Loucy (cell line): Measurements from ENCODE around the gene PREX1.

Experiments
- H2AFZ ChIP-seq: fragments of 200-600 bp; sonication (generic); 2 replicates; pipeline ENCODE4 v1.6.0; 2016; ENCODE audit warnings: antibody characterized with exemption, mild to moderate bottlenecking, low read length, moderate library complexity
- H3F3A ChIP-seq: fragments of 200-600 bp; 2 replicates; pipeline ENCODE4 v1.6.0; 2016; ENCODE audit warnings: antibody characterized with exemption, low read depth, mild to moderate bottlenecking
- H3K27me3 ChIP-seq: fragments of 200-600 bp; sonication (generic); 2 replicates; pipeline ENCODE4 v1.6.1; 2014; ENCODE audit warnings: low read length, mild to moderate bottlenecking; ENCODE audit not compliant: insufficient read depth, poor library complexity, severe bottlenecking
- H3K36me3 ChIP-seq: fragments of 200-600 bp; sonication (generic); 2 replicates; pipeline ENCODE4 v1.6.1; 2016; ENCODE audit warnings: low read length; ENCODE audit not compliant: insufficient read depth
- H3K4me1 ChIP-seq: fragments of 200-600 bp; sonication (generic); 2 replicates; pipeline ENCODE4 v1.5.1; 2014; ENCODE audit warnings: low read length, mild to moderate bottlenecking; ENCODE audit not compliant: insufficient read depth, poor library complexity, severe bottlenecking
- H3K4me2 ChIP-seq: fragments of 200-600 bp; sonication (generic); 2 replicates; pipeline ENCODE4 v1.6.0; 2014; ENCODE audit warnings: antibody characterized with exemption, low read length, low read depth, mild to moderate bottlenecking; ENCODE audit not compliant: poor library complexity, severe bottlenecking
- H3K4me3 ChIP-seq: fragments of 200-600 bp; sonication (generic); 2 replicates; pipeline ENCODE4 v1.5.1; 2014; ENCODE audit warnings: low read length, mild to moderate bottlenecking, mixed read lengths; ENCODE audit not compliant: poor library complexity, severe bottlenecking
- H3K79me2 ChIP-seq: fragments of 200-600 bp; sonication (generic); 2 replicates; pipeline ENCODE4 v1.6.1; 2014; ENCODE audit warnings: low read length; ENCODE audit not compliant: insufficient read depth
- H3K9ac ChIP-seq: fragments of 200-600 bp; sonication (generic); 2 replicates; pipeline ENCODE4 v1.6.0; 2014; ENCODE audit warnings: mild to moderate bottlenecking, low read depth, low read length, moderate library complexity; ENCODE audit not compliant: poor library complexity, severe bottlenecking
- H3K9me2 ChIP-seq: fragments of 200-600 bp; sonication (generic); replicated peaks from 2 replicates; pipeline ENCODE4 v1.6.1; 2016; ENCODE audit warnings: low read depth, low read length, mixed read lengths
- H3K9me3 ChIP-seq: fragments of 200-600 bp; sonication (generic); 2 replicates; pipeline ENCODE4 v1.6.1; 2014; ENCODE audit warnings: mild to moderate bottlenecking, antibody characterized with exemption, low read length, low read depth; ENCODE audit not compliant: insufficient read depth
- H4K20me1 ChIP-seq: fragments of 200-600 bp; sonication (generic); 2 replicates; pipeline ENCODE4 v1.6.0; 2014; ENCODE audit warnings: antibody characterized with exemption, low read length, mild to moderate bottlenecking; ENCODE audit not compliant: insufficient read depth, poor library complexity, severe bottlenecking
- CTCF ChIP-seq: fragments of 200-600 bp; sonication (generic); conservative IDR thresholded peaks from 2 replicates; pipeline ENCODE4 v1.5.1; 2014; ENCODE audit warnings: mild to moderate bottlenecking, antibody characterized with exemption, low read length
- EZH2phosphoT487 ChIP-seq: fragments of 200-600 bp; IDR thresholded peaks from 2 replicates; pipeline ENCODE4 v1.6.1; 2018; ENCODE audit warnings: antibody characterized with exemption, mild to moderate bottlenecking, moderate library complexity, borderline replicate concordance

Gene PREX1

DNA sequence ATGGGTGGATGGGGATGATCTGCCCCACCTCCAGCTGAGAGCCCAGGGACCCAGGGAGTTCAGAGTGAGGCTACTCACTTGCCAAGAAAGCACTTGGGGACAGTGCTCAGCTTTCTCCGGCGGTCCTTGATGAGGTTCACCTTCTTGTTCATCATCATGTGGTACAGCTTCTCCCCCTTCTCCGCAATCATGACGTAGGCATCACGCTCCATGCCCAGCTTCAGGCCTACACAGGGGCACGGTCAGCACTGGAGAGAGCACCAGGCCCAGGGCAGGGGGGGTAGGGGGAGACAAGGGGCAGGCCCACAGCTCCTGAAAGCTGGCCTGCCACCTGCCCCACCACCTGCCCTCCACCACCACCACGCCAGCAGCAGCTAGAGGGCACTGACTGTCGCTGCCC is 139.2 kb downstream of the PREX1 start:
- no peaks in the 10 kb centered on the region for H3K9me3 ChIP-seq
- no peaks in the 10 kb centered on the region for H3K9me2 ChIP-seq
- no peak overlapping the region for H3K4me2 ChIP-seq
- H3K27me3 ChIP-seq = no peaks in the 10 kb centered on the region
- H3K79me2 ChIP-seq = no peaks in the 10 kb centered on the region
- H3K36me3 ChIP-seq = peaks cover 28% of the 10 kb centered on the region; the same call in 1 of the 2 replicates
- H3K4me3 ChIP-seq = no peak overlapping the region
- no peaks in the 10 kb centered on the region for H4K20me1 ChIP-seq
- H3K9ac ChIP-seq = no peak overlapping the region
- no peaks in the 10 kb centered on the region for H3F3A ChIP-seq
- H2AFZ ChIP-seq = no peak overlapping the region
- no peak for TF ChIP-seq CTCF
- TF ChIP-seq EZH2phosphoT487 = no peak
- peaks cover 12% of the 10 kb centered on the region for H3K4me1 ChIP-seq

DNA sequence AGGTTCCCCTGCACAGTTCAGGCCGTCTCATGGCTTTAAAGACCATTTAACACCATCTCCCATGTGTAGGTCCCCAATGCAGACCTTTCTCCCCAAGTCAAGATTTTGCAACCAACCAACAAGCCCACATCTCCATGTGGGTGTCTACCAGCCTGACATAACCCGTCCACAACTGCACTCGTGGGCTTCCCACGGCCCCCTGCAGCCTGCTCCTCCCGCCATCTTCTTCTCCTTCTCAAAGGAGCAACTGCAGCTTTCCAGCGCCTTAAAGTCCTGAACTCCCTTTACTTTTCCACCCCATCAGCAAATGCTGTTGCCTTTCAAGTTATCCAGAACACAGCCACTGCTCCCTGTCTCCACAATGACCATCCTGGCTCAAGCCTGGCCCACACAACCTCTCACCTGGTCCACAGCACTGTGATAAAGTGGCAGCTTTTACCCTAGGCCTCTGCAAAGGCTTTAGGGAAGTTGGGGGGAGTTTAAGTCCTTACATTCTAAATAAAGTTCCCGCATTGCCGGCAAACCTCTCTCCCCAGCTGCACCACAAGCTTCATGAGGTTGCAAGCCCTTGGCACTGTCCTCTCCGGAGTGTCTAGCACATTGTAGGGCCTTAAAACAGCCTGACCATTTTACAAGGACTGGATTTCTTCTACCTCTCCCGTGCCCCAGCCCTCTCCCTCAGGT is 140.5 kb downstream of the PREX1 start:
- H3K27me3 ChIP-seq = no peaks in the 10 kb centered on the region
- no peak overlapping the region for H3K4me3 ChIP-seq
- no peaks in the 10 kb centered on the region for H3K9me3 ChIP-seq
- H4K20me1 ChIP-seq = no peaks in the 10 kb centered on the region
- no peaks in the 10 kb centered on the region for H3F3A ChIP-seq
- no peaks in the 10 kb centered on the region for H3K79me2 ChIP-seq
- H3K4me1 ChIP-seq = peaks cover 16% of the 10 kb centered on the region
- peaks cover 28% of the 10 kb centered on the region; the same call in 1 of the 2 replicates for H3K36me3 ChIP-seq
- no peaks in the 10 kb centered on the region for H3K9me2 ChIP-seq
- no peak overlapping the region for H3K4me2 ChIP-seq
- H3K9ac ChIP-seq = no peak overlapping the region
- TF ChIP-seq CTCF (no peak), EZH2phosphoT487 (no peak)
- H2AFZ ChIP-seq = no peak overlapping the region

DNA sequence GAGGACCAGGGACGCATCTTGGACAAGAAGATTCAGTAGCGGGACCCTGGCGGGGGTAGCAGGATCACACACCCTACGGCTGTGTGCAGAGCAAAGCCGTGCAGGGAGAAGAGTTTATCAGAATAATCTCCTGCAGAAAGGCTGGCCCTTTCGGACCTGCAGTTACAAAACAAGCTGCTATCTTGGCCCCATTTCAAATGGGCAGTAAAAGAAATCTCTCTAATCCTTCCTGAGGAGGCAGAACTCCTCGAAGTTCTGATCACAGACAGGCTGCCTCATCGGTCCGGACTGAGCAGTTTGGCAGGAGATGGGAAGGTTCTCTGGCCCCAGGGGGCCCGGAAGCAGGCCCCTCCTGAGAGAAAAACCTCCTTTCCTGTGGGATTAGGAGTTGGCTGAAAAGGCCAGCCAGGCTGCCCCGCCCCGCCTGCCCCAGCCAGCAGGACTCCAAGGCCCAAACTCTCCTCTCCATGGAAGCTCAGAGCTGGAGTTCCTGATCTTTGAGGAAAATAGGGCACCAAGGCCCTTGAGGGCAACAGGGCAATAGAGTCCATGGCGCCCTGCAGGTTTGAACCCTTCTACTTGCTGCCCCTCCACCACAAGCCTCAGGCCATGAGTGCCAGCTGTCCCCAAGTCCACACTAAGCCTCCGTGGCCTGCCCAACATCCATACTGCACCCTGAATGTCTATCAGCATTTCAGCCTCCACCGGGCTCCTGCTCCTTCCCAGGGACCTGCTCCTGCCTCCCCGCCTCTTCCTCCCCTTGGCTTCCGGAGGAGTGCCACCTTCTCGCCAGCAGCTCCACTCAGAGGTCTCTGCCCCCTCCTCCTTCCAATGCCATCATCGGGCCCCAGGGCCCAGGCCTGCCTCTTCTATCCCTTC is 141.3 kb downstream of the PREX1 start:
- Histone ChIP-seq H3K9ac (no peak overlapping the region), H3K9me3 (no peaks in the 10 kb centered on the region), H3K4me1 (peaks cover 16% of the 10 kb centered on the region), H3K4me3 (no peak overlapping the region), H3K36me3 (peaks cover 23% of the 10 kb centered on the region; the same call in 1 of the 2 replicates), H3K9me2 (no peaks in the 10 kb centered on the region), H3K4me2 (no peak overlapping the region), H3F3A (no peaks in the 10 kb centered on the region), H2AFZ (no peak overlapping the region), H4K20me1 (no peaks in the 10 kb centered on the region), H3K27me3 (no peaks in the 10 kb centered on the region), H3K79me2 (no peaks in the 10 kb centered on the region)
- TF ChIP-seq CTCF (no peak), EZH2phosphoT487 (no peak)
